RCC 7860 (cell line): Measurements from ENCODE around the gene MLF1.
A peak's percentile ranks its signal among the peaks of the same experiment; 100 is the strongest.

Experiments
- DNase-seq: peaks from one replicate; pipeline ENCODE4 v3.0.0-alpha.2; 2015; ENCODE audit warnings: low spot score
- FAIRE-seq: peaks from 2 replicates; lab custom pipeline; 2012; peaks lifted over from hg19 to GRCh38; lab: Jason Lieb, UNC

The MLF1 gene

DNA sequence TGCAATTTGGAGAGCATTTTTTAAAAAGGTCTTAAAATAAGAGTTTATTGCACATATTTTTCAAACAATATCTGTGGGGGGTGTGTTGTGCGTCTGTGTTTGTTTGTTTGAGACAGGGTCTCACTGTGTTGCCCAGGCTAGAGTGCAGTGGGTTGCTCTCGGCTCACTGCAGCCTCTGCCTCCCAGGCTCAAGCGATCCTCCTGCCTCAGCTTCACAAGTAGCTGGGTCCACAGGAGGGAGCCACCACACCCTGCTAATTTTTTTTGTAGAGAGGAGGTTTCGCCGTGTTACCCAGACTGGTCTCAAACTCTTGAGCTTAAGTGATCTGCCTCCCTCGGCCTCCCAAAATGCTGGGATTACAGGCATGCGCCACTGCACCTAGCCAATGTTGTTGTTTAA is 2.7 kb downstream of the MLF1 start:
- no peak for FAIRE-seq
- DNase-seq = no peak

DNA sequence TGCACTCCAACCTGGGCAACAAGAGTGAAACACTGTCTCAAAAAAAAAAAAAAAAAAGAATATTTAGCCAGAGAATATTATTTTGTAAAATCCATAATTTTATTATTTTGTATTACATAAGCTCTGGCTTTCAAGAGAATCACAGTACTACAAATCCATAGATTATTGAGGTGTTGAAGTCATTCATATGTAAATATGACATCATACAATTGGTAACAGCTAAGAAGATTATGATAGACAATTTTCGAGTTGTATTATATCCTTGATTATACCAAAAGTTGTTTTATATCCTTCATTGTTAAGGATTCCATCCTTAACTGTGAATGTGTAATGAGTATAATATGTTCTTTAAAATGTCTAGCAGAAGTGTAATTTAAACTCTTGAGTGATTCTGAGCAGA is 3.7 kb downstream of the MLF1 start:
- FAIRE-seq = no peak
- no peak for DNase-seq

GRCh38 chr3:158590223-158590622 is 19.2 kb downstream of the MLF1 start:
- no peak for FAIRE-seq
- no peak for DNase-seq

- FAIRE-seq = peak; percentile 80
- no peak for DNase-seq
Observed at GRCh38 chr3:158600787-158601186, 29.8 kb downstream of the MLF1 start.

DNA sequence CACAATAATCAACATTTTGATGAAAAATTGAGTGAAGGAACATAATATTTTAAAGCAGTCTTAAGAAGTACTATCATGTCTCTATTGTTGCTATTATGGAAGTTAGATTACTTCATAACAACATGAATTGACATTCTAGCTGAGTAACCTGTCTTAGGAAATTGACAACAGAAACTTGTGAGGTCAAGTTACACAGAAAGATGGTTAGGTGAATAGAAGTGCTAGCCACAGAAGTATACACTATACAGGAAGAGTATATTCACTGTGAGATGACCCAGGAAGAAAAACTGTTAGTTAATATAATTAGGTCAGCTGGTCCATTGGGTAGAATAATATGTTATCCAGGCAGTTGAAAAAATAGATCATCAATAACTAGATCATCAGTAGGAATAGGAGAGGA is 31.2 kb downstream of the MLF1 start:
- DNase-seq = no peak
- no peak for FAIRE-seq

DNA sequence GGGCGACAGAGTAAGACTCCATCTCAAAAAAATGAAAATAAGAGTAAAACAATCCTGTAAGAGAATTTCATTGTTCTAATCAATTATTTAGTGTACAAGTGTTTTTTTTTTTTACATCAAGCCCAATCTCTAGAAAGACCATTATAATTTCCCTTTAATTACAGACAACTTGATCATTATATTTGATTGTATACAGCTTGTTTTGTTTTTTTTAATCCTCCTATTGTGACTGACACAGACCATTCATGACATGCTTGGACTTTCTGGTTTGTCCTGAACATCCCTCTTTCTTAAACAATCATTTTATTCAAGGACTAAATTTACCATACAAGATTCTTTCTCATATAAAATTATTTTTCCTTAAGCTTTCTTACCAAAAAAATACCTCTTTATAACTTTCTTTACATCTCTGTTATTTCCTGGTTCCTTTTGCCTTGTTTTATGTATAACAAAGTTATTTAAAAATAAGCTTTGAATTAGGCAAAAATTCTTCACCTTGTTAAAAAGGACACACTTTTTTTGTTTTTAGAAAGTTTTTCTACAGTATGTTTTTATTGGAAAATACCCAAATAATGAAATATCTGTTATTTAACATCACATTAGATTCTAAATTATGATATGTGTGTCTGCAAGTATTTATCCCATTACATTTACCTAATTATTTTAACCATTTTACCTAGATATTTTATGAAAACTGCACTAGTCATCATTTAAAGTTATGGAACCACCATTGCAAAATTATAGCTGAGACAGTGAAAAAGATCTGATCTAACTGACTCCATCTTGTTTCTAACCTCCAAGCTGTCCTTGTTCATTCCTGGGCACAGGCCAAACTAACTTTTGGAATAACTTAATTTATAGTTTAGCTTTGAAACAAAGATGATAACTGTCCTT is 47.2 kb downstream of the MLF1 start:
- no peak for FAIRE-seq
- no peak for DNase-seq

GRCh38 chr3:158625881-158626280 is 54.9 kb downstream of the MLF1 start:
- DNase-seq (no peak), FAIRE-seq (no peak)

DNA sequence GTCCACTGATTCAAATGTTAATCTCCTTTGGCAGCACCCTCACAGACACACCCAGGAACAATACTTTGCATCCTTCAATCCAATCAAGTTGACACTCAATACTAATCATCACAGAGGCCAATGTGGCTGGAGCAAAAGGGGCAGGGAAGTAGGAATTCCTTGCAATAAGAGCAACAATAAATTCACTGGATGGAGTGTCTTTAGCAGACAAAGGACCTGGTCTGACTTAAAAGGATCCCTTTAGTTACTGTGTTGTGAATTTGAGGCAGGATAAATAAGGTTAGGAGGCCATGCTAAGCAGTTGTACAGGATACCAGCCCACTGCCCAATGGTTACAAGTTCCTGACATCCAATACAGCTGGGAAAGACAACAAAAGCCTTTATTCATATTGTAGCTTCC is 61.0 kb downstream of the MLF1 start:
- no peak for DNase-seq
- no peak for FAIRE-seq

- FAIRE-seq = no peak
Observed at GRCh38 chr3:158640646-158641045, 69.7 kb downstream of the MLF1 start.

DNA sequence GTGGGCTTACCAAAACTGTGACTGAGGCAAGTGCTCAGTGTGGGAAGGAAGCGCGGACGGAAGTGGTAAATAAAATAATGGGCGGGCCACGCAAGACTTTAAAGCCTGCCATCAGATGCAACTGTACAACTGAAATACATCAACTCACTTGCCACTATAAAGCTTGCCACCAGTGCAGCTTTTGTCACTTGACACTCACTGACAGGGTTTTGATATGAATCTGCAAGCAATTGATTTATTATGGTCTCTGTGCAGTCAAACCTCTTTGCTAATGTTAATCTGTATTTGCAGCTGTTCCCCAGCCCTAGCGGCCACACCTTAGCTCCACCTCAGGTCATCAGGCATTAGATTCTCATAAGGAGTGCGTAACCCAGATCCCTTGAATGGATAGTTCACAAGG is 71.0 kb downstream of the MLF1 start:
- FAIRE-seq = no peak

More at GRCh38 chr3:158640646-158641045, 69.7 kb downstream of the MLF1 start:
- DNase-seq = no peak

DNA sequence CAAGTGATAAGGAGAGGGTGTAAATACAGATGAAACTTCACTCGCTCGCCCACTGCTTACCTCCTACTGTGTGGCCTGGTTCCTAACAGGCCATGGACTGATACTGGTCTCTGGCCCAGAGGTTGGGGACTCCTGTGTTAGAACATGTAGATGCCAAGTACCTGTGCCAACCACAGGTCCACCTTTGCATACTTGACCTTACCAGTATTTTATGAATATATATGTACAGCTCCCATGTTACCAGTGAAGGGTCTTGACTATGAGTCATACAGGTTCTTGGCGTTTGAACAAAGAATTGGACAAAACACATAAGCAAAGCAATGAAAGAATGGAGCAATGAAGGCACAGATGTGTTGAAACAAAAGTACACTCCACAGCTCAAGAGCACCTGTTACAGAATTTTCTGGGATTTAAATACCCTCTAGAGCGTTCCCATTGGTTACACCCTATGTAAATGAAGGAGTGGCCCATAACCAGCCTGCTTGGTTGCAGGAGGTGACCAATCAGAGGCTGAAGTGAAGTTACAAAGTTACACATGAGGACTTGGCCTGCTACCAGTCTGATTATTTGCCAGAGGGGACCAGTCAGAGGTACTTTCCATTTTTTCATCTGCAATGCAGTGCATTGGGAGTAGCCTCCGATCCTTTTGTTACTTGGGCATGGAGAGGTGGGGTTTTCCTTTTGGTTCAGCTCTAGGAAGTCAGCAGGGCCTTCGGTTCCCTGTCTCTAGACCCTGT is 71.6 kb downstream of the MLF1 start:
- DNase-seq (no peak), FAIRE-seq (no peak)

More for the DNA sequence above, 71.0 kb downstream of the MLF1 start:
- no peak for DNase-seq

DNA sequence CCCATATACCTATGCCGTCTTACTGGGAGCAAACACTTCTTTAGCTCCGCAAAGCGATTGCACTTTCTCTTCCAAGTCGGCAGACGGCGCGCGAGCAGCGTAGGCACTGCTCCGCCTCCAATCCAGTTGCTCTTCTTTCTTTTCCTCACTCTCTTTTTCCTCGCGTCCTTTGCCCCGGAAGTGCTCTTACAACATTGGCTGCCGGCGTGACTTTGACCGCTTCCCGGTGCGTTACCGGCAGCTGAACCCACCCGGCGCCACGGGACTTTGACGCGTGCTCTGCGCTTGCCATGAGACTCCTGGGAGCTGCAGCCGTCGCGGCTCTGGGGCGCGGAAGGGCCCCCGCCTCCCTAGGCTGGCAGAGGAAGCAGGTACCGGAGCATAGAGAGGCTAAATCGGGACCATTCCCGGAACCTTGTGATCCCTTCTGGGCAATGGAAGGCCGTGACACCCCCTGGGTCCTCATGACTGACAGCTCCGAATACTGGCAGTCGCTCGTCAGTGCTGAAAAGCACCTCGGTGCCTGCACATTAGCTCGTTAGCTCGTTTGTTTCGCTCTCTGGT is 73.4 kb downstream of the MLF1 start, which contains the start of gene GFM1:
Gene GFM1 (plus strand): TSS at position 183 of the 564 bp plus-strand sequence. CDS start 108 bp downstream, at position 291.
- DNase-seq (peak; percentile 93), FAIRE-seq (peak; percentile 81)

- DNase-seq = no peak
- FAIRE-seq = no peak
Observed at GRCh38 chr3:158649791-158650190, 78.8 kb downstream of the MLF1 start.

DNA sequence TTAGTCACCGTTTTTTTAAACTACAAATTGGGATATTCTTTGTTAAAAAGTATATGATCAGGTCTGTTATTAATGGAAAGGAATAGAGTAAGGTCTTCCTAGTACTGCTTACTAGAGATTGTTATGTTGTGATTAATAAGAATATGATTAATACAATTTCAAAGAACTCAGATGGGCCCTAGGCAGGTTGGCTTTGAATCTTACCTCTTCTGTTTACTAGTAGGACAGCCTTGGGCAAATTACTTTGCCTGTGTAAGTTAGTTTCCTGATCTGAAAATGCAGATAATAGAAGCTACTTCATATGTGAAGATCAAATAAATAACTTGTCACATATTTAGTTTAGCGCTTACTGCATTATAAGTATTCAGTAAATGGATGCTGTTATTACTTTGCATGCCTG is 80.2 kb downstream of the MLF1 start:
- no peak for DNase-seq
- no peak for FAIRE-seq

DNA sequence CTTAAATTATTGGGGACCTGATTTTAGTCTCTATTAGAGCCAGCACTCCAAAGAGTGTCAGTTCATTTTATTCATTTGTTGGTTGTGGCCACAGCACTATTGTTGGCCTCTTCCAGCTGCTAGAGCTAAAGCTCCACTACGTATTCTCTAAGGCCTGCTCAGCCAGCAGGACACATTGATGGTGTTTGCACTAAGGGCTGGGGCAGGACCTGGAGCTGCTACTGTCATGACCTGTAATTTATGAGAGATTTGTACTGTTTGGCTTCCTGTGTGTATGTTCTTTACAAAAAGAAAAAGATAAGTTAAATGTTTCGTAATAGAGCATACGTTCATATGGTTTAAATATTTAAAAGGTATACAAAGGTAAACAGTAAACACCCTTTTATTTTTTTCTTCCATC is 81.5 kb downstream of the MLF1 start:
- no peak for DNase-seq
- FAIRE-seq = no peak
